Measurements from ENCODE around the gene NRXN2.
"Not testable (repeated sequence)": the region's sequence is repeated elsewhere in the genome, so short reads cannot be mapped to it uniquely, and the experiment has no call there.

Gene NRXN2

DNA sequence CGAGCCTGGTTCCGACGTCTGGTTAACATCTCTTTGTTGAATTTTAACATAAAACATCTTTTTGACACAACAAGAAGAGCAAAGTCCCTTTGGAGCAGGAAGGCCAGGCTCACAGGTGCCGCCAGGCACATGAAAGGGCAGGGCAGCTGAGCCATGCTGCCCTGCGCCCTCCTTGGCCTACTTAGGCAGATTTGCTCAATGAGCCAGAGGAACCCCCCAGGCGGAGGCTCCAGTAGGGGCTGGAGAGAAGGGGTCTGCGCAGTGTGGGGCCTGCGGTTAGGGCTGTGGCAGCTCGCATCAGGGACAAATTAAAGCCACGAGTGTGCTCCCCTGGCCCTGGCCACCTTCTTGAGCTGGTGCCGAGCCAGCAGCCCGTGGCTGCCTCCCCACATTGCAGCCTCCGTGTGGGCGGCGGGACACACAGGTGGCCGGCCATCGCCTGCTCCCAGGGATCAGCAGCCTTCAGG lies 141.9 kb downstream of the NRXN2 start:
- no peak for DNase-seq

DNA sequence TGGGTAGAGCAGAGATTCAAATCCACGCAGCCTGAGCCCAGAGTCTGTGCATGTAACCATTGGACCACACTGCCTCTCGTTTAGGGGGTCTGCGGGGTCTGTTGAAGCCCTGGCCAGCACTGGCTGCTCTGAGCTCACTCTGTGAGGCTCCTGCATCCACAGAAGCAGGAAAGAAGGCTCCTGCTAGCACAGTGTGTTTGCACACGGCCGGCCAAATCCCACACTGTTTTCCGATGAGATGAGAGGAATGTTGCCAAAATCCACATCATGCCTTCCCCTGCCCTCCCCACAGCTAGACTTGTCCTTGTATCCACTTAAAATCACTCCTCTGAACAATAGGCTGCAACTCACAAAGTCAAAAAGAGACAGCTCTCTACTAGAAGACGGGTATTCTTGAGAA lies 142.6 kb downstream of the NRXN2 start:
- DNase-seq: no peak

DNA sequence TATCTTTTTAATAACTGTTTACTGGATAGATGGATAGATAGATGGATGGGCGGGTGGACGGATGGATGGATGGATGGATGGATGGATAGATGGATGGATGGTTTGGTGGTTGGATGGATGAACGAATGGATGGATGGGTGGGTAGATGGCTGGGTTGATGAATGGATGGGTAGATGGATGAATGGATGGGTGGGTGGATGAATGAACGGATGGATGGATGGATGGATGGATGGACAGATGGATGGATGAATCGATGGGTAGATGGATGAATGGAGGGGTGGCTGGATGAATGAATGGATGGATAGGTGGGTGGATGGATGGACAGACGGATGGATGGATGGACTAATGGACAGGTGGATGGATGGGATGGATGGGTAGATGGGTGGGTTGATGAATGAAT lies 145.8 kb downstream of the NRXN2 start:
- DNase-seq: no peak

DNA sequence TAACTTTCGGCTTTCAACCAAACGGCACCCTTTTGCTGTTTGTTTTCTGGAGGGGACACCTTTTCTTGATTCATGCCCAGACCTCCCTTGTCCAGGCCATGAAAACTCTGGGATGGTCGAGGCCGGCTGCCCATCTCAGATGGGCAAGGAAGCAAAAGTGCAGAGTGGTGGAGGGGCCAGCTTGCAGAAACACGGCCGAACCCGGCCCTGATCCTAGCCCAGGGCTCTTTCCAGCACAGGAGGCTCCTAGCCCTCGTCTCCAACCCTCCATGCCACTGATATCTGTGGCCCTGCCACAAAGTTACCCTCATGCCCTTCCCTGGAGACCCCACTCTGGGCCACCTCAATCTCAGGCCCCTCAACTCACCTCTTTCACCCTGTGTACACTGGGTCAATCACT lies 150.9 kb downstream of the NRXN2 start:
- no peak for DNase-seq

DNA sequence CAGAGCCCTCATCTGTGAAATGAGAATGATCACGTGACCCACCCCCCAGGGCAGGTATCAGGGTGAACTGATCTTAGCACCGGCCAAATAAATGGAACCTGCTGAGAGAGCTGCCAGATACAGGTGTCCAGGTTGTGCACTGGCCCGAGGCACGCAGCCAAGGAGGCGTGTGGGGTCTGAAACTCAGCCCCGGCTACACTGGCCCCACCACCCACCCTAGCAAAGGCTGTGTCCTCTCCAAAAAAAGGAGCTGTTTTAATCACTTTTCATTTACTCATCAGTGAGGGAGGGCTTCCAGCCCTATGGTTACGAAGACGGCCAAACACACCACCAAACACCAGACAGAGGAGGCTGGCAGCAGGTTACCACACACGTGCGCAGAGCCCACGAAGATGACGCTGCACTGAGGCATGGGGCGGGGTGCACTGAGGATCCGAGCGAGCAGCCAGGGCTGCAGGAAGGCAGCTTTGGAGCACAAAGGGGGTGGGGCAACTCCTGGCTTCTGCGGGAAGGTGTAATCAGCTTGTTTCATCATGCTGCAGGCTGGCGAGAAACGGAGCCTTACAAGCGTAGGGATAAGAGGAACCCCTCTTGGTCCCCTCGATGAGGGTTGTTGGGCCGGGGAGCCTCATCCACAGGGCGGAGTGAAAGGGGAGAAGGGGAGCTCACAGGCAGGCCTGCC lies 151.4 kb downstream of the NRXN2 start:
- DNase-seq: no peak

DNA sequence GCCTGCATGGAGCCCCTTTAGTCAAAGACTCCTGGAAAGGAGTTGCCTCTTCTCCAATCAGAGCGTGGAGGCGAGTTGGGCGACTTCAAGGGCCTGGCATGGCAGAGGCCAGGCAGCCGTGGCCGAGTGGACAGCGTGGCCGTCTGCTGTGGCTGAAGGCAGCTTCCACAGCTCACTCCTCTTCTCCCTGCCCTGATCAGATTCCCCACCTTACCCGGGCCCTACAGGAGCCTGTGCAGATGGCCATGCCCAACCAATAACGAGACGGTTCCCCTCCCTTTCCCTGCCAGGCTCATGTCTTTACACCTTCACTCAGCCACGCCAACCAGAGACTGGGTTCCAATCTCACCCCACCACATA lies 152.0 kb downstream of the NRXN2 start:
- DNase-seq: no peak

DNA sequence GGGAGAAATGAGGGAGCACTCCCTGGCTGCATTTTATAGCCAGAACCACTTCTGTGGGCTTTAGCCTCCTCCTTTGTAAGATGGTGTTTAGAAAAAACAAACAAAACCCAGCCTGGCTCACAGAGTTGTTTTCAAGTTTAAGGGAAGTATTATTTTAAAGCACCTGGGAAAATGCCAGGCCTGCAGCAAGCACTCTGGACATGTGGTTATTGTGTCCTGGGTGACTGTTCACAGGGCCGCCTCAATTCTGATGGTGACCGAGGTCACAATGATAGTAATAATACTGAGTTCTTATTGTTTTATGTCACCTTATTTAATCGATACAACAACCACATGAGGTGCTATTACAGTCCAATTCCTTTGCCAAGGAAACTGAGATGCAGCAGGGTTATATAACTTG lies 152.7 kb downstream of the NRXN2 start:
- DNase-seq: no peak

DNA sequence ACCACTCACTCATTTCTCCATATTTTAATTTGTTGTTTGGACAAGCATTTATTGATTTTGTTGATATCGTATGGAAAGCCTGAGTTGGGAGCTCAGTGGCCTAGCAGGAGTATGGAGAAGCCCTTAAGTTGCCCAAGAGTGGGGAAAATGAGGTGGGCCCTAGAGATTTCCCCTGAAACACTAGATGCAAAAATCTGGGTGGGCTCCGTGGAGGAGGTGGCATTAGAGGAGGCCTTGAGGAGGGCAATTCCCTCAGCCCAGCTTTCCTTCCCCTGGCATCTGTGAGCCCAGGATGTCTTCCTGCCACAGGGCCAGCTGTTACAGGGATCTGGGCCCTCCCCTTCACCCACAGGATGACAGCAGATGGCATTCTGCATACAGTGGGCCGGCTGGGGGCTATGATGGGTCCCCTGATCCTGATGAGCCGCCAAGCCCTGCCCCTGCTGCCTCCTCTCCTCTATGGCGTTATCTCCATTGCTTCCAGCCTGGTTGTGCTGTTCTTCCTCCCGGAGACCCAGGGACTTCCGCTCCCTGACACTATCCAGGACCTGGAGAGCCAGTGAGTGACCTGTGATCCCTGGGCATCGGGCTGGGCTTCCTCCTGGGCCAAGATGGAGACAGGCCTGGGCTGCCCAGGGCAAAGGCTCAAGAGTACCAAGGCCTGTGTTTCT lies 153.6 kb downstream of the NRXN2 start:
- no peak for DNase-seq

DNA sequence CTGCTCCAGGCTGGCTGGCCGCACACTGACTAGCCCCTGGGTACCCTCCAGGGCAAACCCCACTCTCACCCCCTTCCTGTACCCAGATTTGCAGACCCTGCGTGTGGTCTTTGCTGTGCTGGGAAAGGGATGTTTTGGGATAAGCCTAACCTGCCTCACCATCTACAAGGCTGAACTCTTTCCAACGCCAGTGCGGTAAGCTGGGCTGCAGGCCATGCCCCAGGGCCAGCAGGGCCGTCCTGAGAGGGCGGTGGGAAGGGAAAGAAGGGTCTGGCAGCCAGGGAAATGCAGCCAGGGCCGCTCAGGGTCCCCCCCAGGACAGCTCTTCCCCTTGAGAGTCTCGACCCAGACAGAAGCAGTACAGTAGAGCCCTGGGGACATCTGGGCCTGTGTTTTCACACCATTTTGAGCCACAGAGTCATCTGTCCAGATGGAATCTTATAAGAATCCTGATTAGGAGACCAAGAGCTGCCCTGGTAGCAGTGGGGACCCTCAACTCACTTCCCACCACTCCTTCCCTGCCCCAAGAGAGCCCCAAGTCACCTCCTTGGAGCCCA lies 154.3 kb downstream of the NRXN2 start:
- no peak for DNase-seq

DNA sequence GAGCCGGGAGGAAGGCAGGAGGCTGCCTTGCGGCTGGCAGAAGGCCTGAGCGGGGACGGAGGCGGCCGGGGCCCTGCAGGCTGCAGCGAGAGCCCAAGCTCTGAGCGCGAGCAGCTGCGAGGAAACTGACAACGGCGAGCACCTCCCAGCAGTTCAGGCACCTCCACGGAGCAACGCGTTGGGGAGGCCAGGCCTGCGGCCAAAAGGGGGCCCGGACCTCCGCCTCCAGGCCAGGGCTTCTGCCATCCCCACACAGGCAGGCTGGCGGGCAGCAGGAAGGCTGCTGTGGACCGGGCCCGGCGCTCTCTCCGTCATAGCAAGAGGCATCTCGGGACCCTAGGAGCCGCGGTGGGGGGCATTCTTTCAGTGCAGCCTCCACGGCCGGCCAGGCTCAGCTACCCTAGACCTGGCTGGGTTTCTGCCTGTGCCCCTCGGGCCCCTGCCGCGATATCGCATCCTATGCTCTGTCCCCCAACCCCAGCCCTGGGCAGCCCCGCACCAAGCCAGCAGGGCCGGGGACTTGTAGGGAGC lies 154.9 kb downstream of the NRXN2 start:
- no peak for DNase-seq

DNA sequence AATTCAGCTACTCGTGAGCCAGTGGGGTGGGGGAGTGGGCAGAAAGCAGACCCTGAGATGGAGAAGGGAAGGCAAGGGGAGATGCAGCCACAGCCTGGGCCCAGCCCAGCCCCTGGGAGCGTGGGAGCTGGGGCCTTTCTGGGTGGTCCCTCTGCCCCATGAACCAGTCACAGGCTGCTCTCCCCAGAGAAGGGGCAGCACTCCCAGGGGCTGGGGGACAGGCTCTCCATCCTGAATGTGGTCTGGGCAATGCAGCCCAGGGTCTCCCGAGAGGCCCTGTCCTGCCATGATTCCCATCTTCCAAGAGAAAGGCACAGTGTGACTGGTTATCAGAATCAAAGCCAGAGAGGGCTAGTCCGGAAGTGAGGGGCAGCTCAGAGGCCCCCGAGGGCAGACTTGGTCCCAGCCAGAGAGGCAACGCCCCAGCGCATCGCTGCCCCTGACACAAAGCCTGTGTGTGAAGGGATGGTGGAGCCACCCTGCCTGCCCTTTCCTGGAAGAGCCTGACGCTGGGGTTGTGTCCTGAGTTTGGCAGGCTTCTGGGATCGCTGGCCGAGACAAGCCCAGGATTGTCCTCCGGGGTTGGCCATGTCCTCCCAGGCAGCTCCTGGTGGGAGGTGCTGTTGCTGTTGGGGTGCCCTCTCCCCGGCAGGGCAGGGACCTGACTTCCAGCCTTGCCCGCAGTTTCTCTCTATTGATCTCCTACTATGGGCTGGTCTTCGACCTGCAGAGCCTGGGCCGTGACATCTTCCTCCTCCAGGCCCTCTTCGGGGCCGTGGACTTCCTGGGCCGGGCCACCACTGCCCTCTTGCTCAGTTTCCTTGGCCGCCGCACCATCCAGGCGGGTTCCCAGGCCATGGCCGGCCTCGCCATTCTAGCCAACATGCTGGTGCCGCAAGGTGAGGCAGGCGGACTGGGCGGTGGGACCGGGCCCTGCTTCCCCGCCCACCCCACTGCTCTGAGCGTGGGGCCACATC lies 155.8 kb downstream of the NRXN2 start:
- no peak for DNase-seq

DNA sequence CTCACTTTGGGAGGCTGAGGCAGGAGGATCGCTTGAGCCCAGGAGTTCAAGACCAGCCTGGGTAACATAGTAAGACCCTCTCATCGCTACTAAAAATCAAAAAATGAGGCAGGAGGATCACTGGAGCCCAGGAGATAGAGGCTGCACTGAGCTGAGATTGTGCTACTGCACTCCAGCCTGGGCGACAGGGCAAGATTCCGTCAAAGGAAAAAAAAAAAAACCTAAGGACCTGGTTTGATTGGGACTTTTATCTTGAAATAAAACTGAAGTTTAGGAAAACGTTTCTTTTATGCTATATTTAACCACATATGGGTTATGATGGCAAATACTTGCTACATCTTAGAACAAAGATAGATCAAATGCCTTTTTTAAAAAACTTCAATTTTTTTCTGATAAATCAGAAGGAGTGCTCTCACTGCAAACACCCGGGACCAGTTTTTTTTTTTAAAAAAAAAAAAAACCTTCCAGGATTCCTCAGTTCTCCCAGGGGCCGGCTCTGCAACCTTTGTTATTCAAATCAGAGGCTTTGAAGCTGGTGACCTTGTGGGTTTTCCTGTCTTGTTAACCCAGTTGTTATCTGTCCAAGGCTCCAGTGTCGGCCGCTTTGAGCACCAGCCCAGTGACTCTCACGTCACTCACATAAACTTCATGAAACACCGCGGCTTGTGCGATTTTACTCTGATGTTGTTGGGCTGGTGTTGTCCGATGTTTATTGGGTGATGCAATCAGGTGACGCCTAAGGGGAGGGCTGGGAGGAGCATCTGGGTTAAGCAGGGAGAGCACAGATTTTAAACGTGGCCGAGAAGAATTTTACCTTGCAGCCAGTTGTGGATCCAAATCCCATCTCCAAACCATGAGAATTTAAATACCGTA lies 156.7 kb downstream of the NRXN2 start:
- peak; percentile 5 to 12 for DNase-seq

DNA sequence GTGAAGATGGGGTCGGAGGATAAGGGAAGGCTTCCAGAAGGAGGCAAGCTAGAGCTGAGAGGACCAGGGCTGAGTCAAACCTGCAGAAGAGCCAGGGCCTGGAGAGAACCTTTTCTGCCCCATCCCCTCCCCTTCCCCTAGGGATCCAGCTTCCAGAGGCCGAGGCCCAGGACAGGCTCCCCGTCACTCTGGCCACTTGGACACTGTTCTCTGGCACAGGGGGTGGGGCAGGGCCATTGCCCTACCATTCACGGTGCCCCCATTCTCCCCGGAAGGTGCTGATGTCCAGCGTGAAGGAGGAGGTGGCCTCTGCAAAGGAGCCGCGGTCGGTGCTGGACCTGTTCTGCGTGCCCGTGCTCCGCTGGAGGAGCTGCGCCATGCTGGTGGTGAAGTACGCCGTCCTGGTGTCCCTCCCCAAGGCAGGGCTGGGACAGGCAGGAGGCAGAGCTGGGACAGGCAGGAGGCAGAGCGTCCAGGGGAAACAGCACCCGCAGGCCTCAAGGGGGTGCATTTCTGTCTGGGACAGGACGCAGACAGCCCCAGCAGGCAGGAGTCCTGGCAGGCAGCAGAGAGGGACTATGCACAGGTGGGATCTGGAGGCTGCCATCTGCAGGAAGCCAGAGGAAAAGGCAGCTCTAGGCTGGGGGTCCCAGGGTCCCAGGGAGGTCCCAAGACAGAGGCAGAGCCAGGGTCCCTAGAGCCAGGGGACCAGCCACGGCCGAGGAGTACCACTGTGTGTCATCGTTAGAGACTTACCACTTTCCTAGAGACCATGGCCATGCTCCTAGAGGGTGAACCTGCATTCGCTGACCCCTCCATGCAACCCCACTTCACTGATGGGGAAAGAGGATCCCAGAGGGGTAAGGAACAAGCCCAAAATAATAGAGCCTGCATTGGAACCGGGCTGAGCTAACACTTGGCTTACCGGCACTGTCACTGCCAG lies 157.8 kb downstream of the NRXN2 start:
- DNase-seq: no peak

DNA sequence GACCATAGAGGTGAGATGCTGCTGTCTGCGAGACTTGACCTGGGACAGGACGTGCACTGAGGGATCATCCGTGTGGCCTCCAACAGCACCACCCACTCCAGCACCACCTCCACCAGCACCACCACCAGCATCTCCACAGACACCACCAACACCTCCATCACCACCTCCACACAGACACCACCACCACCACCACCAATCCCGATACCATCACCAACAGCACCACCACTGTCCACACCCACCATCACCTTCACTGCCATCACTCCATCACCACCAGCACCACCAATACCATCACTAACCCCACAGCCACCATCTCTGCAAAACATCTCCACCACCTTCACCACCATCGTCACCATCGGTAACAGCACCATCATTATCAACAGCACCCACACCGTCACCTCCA lies 158.6 kb downstream of the NRXN2 start:
- no peak for DNase-seq

DNA sequence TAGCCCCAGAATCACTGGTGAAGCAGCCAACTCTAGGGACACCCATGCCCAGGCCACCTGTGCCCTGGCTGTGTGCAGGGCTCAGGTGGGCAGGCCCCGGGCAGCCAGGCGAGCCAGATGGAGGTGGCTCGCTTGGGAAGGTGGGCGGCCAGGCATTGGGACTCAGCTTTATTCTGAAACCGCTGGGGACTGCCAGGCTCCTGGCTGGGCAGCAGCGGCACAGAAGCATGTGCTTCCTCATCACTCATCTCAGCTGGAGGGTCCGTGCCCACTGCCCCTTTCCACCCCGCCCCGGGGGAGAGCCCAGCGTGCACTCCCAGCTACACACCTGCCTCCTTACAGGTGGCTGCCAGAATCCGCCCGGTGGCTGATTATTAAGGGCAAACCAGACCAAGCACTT lies 159.0 kb downstream of the NRXN2 start:
- DNase-seq: no peak

DNA sequence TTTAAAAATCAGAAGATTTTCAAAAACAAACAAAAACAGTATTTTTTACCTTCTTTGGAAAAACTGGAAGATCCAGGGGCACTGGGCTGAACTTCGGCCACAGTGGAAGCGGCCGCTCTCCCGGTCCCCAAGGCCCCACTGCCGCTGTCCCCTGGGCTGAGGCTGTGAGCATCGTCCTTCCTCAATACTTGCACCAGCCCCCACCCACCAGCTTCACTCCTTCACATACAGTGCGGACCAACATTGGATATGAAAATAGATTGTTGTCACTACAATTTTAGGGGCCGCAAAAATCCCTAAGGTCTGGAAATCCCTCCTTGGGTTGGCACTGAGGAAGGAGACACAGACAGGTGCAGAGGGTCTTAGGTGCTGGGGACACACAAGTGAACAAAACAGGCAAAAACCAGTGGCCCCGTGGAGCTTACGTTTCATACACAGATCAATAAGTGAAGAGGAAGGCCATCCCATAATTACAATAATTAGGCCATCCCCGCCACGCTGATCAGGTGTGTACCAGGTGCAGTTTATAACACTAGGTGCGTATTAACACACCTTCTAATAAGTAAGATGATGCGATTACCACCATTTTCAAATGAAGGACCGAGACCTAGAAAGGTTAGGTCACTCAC lies 160.2 kb downstream of the NRXN2 start:
- no peak for DNase-seq

DNA sequence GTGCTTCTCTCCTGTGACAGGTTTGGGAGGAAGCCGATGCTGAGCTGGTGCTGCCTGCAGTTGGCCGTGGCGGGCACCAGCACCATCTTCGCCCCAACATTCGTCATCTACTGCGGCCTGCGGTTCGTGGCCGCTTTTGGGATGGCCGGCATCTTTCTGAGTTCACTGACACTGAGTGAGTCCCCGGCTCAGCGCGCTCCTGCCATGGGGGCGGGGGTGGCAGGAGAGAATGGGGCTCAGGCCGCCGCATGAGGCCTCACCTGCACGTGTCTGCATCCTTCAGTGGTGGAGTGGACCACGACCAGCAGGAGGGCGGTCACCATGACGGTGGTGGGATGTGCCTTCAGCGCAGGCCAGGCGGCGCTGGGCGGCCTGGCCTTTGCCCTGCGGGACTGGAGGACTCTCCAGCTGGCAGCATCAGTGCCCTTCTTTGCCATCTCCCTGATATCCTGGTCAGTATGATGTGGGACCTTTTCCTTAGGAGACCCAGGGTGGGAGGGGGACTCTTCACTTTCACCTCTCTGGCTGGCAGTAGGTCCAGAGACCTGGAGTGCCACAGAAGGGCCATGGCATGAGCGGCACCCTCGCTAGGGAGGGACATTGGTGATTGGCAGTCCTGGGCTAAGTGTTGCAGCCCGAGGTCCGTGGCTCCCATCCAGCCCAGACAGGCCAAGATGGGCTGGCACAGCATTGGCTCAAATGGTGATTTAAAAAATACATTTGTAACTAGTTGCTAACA lies 160.8 kb downstream of the NRXN2 start:
- DNase-seq: no peak

DNA sequence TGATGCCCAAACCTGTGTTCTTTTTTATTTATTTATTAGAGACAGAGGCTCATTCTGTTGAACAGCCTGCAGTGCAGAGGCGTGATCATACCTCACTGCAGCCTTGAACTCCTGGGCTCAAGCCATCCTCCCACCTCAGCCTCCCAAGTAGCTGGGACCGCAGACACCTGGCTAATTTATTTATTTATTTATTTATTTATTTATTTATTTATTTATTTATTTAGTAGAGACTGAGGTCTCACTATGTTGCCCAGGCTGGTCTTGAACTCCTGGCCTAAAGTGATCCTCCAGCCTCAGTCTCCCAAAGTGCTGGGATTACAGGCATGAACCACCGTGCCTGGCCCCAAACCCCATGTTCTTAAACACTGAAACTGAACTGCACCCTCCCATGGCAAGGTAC lies 161.6 kb downstream of the NRXN2 start:
- not testable (repeated sequence) for DNase-seq

DNA sequence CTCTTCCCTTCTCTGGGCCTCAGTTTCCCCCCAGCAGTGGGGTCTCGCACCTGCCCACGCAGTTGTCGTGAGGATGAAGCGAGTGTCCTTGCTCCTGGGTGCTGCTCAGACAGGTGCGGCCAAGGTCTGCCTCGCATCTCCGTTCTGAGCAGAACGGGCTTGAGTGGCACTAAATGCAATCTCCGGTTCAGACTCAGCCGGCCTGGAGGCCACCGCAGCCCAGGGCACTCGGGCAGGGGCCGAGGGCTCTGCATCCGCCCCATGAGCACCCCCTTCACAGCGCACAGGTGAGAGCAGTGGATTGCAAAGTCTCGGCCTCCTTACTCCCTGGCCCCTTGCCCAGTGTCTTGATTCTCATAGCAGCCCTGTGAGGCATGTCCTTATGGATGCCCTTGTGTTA lies 162.1 kb downstream of the NRXN2 start:
- no peak for DNase-seq
